Mammary epithelial cell (primary cell): Measurements from ENCODE around the gene RALB.

Experiments used
- EZH2 ChIP-seq: IDR thresholded peaks from 2 replicates; pipeline ENCODE4 v1.6.1; 2012; ENCODE audit warnings: low read length, inconsistent platforms, borderline replicate concordance
- TF ChIP-seq, protein P1 (sequence below), 2 donors: IDR thresholded peaks in 1 of 2; conservative IDR thresholded peaks in 1 of 2; 2 replicates each; pipeline ENCODE4 v1.5.1; 2011 to 2012; ENCODE audit warnings: inconsistent platforms in 2 of 2, low read length in 2 of 2, mild to moderate bottlenecking in 2 of 2, control low read depth in 1 of 2, low read depth in 1 of 2; ENCODE audit not compliant: insufficient read depth in 1 of 2; ENCODE audit errors: extremely low read depth in 1 of 2

DNA sequence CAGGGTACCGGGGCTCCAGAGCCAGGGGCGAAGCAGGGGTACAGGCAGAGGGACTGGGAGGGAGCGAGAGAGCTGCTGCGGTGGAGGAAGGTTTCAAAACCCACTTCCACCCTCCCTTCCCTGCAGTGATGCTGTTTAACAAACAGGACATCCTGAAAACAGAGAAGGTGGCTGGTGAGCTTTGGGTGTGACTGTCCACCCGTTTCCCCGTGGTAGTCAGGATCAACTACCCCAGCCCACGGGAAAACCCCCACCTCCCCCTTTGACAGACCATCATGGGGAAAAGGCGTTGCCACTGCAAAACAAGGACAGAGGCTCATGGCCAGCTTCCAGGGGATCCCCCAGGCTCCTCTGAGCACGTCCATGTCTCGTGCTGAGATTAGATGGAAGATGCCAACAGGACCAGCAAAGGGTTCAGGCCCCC, 42.4 kb upstream of the RALB start:
- TF ChIP-seq, protein P1, sequence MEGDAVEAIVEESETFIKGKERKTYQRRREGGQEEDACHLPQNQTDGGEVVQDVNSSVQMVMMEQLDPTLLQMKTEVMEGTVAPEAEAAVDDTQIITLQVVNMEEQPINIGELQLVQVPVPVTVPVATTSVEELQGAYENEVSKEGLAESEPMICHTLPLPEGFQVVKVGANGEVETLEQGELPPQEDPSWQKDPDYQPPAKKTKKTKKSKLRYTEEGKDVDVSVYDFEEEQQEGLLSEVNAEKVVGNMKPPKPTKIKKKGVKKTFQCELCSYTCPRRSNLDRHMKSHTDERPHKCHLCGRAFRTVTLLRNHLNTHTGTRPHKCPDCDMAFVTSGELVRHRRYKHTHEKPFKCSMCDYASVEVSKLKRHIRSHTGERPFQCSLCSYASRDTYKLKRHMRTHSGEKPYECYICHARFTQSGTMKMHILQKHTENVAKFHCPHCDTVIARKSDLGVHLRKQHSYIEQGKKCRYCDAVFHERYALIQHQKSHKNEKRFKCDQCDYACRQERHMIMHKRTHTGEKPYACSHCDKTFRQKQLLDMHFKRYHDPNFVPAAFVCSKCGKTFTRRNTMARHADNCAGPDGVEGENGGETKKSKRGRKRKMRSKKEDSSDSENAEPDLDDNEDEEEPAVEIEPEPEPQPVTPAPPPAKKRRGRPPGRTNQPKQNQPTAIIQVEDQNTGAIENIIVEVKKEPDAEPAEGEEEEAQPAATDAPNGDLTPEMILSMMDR (conservative IDR thresholded peaks at IDR 0.05 in 1 of 2, IDR thresholded peaks at IDR 0.05 in 1 of 2; ENCODE audit: extremely low read depth in 1 of 2, insufficient read depth in 1 of 2, low read depth in 1 of 2, low read length in 2 of 2) = no peak
- TF ChIP-seq EZH2 = no peak
